Measurements from ENCODE around the gene TBC1D19. TPM values are rescaled to one million over a fixed set of nuclear protein-coding genes. Genes with fewer than 3 reads are reported as not detected.
"Not testable (repeated sequence)": the region's sequence is repeated elsewhere in the genome, so short reads cannot be mapped to it uniquely, and the experiment has no call there.

The TBC1D19 gene
- polyA plus RNA-seq, 4 donors: 16.8 to 22.0 (median 20.5) TPM

DNA sequence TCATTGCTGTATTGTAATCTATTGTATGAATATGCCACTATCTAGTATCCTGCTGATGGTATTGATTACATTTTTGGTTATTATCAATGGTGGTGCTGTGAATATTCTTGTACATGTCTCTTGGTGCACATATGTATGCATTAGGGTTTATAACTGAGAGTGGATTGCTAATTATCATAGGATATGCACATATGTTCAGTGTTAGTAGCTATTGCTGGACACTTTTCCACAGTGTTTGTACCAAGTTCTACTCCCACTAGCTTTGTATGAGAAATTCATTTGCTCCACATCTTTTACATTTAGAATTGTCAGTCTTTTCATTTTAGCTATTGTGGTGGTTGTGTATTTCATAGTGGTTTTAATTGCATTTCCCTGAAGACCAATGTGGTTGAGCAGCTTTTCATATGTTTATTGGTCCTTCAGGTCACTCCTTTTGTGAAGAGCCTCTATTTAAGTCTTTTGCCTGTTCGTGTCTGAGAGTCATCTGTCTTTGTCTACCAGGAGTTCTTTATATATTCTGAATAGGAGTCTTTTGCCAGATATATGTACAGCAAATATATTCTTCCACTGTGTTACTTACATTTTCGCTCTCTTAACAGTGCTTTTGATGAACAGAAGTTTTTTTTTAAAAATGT is 87.1 kb downstream of the TBC1D19 start:
- DNase-seq (ENCODE audit: low read depth in 4 of 4, low spot score in 2 of 4): no peak

- DNase-seq (ENCODE audit: low read depth in 4 of 4, low spot score in 2 of 4): not testable (repeated sequence)
These were observed 95.3 kb downstream of the TBC1D19 start for GRCh38 chr4:26679040-26679695.

- no peak for DNase-seq (ENCODE audit: low read depth in 4 of 4, low spot score in 2 of 4)
These were observed 98.6 kb downstream of the TBC1D19 start for GRCh38 chr4:26682436-26682835.

DNA sequence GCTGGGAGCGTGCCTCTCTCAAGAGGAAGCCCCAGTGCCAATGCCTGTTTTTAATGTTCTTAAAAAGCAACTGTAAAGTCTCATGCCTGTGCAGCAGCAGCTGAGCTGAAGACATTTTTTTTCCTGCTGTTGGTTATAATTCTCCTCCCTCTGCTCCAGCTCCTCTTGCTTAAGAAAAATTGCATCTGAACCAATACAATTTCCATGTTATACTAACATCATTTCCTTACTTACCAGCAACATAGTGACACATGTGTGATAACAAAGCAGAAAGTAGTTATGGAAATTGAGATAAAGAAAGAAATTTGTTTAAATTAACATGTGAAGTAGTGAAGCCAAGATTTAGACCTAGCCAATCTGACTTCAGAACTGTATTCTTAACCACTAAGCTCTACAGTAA is 101.4 kb downstream of the TBC1D19 start:
- no peak for DNase-seq (ENCODE audit: low read depth in 4 of 4, low spot score in 2 of 4)

DNA sequence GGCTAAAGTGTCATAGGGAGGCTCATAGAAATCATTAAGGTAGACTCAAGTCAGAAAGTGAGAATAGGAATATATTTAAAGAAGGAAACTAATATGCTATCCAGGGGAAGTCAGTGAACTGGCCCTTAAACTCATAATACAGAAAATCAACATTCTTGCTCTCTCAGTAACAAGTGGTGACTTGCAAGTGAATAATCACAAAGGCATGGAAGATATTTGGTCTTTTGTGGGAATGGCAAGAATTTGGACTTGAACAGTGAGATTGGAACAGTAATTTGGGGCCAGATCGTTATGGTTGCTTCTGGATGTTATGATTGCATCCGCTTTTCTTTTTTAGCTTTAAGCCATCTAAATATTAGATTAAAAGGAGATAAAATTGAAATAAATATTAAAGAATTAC is 103.8 kb downstream of the TBC1D19 start:
- no peak for DNase-seq (ENCODE audit: low read depth in 4 of 4, low spot score in 2 of 4)

GRCh38 chr4:26690506-26690905 is 106.6 kb downstream of the TBC1D19 start:
- no peak for DNase-seq (ENCODE audit: low read depth in 4 of 4, low spot score in 2 of 4)

DNA sequence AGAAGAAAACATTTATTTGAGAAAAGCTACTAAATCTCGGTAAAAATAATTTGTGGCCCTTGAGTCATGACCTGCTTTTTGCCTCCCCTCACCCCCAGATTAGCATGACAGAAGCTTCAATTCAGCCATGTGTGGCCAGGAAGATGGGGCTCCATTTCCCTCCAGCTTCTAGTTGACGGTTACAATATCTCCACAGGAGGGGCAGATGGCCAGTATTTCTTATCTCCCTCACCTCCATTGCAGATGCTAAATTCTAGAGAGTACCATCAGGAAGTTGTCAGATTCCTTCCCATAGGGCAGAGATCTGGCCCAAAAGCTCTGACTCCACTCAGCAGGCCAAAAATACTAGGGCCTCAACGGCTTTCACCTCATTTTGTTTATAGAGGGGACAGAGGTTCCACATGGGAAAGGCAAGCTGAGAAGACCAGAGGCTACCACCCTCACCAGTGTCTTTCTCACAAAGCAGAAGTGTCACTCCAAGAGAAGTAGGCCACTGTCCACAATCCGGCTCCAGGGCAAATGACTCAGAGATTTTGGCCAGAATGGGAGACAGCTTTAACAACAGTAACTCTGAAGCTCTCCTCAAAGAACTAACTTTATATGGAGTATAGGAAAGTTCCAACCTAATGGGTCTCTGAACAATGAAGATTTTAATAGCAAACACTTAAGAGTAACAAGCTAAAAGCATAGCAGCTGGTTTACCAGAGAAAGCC is 108.3 kb downstream of the TBC1D19 start:
- DNase-seq (ENCODE audit: low read depth in 4 of 4, low spot score in 2 of 4): no peak

DNA sequence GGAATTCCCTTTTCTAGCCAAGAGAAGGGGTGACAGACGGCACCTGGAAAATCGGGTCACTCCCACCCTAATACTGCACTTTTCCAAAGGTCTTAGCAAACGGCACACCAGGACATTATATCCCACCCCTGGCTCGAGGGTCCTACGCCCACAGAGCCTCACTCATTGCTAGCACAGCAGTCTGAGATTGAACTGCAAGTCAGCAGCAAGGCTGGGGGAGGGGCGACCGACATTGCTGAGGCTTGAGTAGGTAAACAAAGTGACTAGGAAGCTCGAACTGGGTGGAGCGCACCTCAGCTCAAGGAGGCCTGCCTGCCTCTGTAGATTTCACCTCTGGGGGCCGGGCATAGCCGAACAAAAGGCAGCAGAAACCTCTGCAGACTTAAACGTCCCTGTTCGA is 110.2 kb downstream of the TBC1D19 start:
- DNase-seq (ENCODE audit: low read depth in 4 of 4, low spot score in 2 of 4): not testable (repeated sequence)

GRCh38 chr4:26700110-26700509 is 116.2 kb downstream of the TBC1D19 start:
- DNase-seq (ENCODE audit: low read depth in 4 of 4, low spot score in 2 of 4): no peak

DNA sequence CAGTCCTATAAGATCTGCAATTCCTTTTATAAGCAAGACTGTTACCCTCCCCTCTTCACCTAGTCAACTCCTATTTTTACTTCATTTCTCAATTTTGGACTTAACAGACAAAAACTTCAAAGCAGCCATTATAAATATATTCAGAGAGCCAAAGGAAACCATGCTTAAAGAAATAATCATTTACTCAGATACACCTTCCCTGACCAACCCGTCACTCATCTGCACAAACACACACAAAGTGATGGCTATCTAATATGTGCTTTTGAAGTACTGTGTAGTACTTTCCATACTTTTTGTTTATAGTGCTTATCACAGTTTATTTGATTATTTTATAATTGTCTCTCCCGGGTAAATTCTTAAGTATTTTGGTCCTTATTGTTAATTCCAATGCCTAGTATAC is 117.2 kb downstream of the TBC1D19 start:
- DNase-seq (ENCODE audit: low read depth in 4 of 4, low spot score in 2 of 4): no peak

- DNase-seq (ENCODE audit: low read depth in 4 of 4, low spot score in 2 of 4): no peak
These were observed 117.9 kb downstream of the TBC1D19 start for GRCh38 chr4:26701786-26702227.

DNA sequence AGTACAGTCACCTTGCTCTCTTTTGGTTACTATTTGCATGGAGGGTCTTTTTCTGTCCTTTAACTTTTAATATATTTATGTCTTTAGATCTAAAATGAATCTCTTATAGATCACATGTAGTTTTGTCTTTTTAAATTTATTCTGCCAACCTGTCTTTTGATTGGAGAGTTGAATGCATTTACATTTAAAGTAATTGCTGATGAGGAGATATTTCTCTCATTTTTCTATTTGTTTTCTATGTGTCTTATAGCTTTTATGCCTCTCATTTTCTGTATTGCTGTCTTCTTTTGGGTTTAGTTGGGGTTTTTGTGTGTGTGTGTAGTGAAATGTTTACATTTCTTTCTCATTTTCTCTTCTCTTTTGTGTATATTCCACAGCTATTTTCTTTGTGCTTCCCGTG is 123.5 kb downstream of the TBC1D19 start:
- no peak for DNase-seq (ENCODE audit: low read depth in 4 of 4, low spot score in 2 of 4)

GRCh38 chr4:26709246-26709645 is 125.4 kb downstream of the TBC1D19 start:
- no peak for DNase-seq (ENCODE audit: low read depth in 4 of 4, low spot score in 2 of 4)

- DNase-seq (ENCODE audit: low read depth in 4 of 4, low spot score in 2 of 4): no peak
These were observed 129.8 kb downstream of the TBC1D19 start for GRCh38 chr4:26713563-26714151.

DNA sequence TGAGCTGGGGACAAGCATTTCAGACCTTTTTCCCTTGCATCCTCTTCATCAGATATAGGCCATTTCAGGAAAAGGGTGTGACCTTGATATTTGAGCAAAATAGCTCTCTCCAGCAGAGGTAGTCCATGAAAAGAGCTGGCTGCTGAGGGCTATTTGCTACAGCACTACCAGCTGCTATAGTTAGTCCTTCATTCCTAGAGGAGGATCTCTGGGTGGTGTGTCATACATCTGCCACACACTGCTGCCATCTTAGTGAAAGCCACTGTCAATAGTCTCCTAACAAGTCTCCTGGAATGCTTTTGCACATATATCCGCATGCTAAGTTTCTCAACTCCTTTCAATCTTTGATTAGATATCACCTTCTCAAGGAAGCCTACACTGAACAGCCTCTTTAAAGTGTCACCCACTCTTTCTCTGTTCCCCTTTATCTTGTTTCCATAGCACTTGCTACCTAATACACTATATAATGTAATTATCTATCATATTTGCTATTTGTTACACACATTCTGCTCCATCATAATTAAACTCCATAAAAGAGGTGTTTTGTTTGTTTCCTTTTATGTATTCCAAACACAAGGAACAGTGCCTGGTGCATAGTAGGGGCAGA is 131.9 kb downstream of the TBC1D19 start:
- no peak for DNase-seq (ENCODE audit: low read depth in 4 of 4, low spot score in 2 of 4)

GRCh38 chr4:26717332-26717731 is 133.4 kb downstream of the TBC1D19 start:
- no peak for DNase-seq (ENCODE audit: low read depth in 4 of 4, low spot score in 2 of 4)

- DNase-seq (ENCODE audit: low read depth in 4 of 4, low spot score in 2 of 4): no peak
These were observed 136.2 kb downstream of the TBC1D19 start for GRCh38 chr4:26719954-26720552.

DNA sequence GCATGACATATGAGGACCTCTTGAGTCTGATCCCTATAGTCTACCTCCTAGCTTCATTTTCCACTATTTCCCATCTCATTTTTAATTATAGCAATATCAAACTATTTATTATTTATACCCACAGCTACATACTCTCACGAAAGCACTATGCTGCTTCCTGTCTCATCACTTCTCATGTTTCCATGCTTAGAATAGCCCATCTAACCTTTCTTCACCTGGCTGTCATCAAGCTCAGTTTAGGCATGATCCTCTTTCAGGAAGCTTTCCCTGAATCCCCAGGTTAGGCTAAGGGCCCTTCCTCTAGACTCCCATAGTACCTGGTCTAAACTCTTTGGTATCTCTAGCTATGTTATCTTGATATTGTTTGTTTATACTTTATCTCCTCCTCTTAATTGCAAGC is 137.8 kb downstream of the TBC1D19 start:
- no peak for DNase-seq (ENCODE audit: low read depth in 4 of 4, low spot score in 2 of 4)

DNA sequence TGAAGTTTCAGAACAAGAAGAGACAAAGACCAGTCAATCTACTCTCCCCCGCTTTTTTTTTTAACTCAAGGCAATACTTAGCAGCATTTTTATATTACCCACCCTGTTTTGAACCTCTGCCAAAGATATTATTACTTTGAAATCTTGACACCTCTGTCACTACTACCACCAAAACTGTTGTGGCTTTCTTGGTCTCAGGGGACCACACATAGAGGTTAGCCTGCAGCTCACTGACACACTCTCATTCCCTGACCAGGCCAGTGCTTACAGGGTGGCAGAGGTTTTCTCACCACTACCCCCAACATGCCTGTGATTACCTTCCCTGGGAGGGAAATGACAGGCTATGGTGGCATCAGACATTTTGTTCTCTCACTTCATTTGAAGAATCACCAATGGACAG is 139.3 kb downstream of the TBC1D19 start:
- no peak for DNase-seq (ENCODE audit: low read depth in 4 of 4, low spot score in 2 of 4)

DNA sequence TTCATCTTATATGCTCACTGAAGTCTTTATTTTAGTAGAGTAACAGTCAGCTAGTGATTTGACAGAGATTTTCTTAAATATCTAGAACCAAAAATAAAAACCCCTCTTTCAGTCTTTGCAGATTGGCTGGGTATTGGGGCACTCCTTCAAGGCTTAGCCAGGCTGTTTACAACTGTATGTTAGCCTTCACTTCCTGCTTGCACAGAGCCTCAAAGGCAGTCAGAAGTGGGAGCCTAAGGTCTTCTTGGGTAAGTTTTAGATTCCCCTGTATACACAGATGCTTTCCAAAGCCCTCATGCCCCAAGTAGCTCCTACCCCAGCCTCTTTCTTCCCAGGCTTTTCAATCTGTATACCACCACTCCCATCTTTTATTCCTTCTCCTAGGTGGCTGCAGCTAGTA is 140.7 kb downstream of the TBC1D19 start:
- DNase-seq (ENCODE audit: low read depth in 4 of 4, low spot score in 2 of 4): no peak

Data from left renal cortex interstitium (tissue), 4 donors.